ENCODE measurements around the gene MISP3. TPM values are rescaled to one million over a fixed set of nuclear protein-coding genes. Genes with fewer than 3 reads are reported as not detected.

MISP3 gene
- total and polyA plus RNA-seq, 9 of the 15 experiments (the other 6 are each of a cell fraction or from before 2014, with no cell fraction given): 0.25 to 5.6 (median 1.6) TPM

DNA sequence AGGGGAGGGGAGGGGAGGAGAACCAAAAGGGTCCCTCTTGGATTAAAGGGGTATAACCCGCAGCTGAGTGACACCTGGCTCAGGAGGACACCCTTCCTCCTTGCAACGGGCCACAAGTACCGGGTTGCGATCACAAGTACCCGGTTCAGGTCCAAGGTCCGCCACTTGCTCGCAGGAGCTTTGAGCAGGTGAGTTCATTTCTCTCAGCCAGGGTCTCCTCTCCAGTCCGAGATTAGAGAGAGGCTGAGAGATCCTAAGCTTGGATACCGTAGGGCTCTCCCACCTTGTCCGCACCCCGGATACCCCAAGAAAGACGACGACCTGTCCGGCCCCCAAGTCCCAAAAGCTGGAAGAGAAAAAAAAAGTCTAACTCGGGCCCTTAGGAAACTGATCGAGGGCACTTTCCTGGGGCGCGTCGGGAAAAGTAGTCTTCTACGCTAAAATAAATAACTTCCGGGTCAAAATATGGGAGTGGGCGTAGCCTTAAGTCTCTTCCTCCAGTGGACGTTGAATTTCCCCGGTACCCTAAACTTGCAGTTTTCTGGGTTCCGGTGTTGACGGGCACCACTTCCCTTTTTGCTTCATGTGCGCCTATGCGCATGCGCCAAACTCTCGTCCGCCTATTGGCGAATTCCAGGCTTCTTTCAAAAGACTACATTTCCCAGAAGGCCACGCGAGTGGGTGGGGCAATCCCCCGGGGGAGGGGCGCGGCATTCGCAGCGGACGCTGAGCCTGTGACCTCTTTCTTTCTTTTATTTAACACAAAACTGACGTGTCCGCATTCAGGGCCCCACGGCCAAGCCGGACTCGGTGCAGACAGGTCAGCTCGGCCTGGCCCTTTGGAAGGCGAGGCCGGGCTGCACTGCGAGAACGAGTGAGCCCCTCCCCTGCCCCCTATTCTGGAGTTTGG is 8.6 kb downstream of the MISP3 start (continued):
- TF ChIP-seq, protein P1, sequence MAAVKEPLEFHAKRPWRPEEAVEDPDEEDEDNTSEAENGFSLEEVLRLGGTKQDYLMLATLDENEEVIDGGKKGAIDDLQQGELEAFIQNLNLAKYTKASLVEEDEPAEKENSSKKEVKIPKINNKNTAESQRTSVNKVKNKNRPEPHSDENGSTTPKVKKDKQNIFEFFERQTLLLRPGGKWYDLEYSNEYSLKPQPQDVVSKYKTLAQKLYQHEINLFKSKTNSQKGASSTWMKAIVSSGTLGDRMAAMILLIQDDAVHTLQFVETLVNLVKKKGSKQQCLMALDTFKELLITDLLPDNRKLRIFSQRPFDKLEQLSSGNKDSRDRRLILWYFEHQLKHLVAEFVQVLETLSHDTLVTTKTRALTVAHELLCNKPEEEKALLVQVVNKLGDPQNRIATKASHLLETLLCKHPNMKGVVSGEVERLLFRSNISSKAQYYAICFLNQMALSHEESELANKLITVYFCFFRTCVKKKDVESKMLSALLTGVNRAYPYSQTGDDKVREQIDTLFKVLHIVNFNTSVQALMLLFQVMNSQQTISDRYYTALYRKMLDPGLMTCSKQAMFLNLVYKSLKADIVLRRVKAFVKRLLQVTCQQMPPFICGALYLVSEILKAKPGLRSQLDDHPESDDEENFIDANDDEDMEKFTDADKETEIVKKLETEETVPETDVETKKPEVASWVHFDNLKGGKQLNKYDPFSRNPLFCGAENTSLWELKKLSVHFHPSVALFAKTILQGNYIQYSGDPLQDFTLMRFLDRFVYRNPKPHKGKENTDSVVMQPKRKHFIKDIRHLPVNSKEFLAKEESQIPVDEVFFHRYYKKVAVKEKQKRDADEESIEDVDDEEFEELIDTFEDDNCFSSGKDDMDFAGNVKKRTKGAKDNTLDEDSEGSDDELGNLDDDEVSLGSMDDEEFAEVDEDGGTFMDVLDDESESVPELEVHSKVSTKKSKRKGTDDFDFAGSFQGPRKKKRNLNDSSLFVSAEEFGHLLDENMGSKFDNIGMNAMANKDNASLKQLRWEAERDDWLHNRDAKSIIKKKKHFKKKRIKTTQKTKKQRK (IDR thresholded peaks at IDR 0.05; ENCODE audit: borderline replicate concordance, low read depth, low read length): no peak
- peak; percentile 63; the same call in 1 of the 2 replicates for TF ChIP-seq DIDO1 (tag; IDR thresholded peaks at IDR 0.05; ENCODE audit: low read depth)
- TF ChIP-seq MBD1 (CRISPR knock-in tag; IDR thresholded peaks at IDR 0.05): no peak
- no peak for TF ChIP-seq ZNF124 (CRISPR knock-in tag; IDR thresholded peaks at IDR 0.05)
- no peak for TF ChIP-seq BHLHE40 (IDR thresholded peaks at IDR 0.05; ENCODE audit: low read length)
- no peak for TF ChIP-seq BRF1 (IDR thresholded peaks at IDR 0.05; ENCODE audit: borderline replicate concordance, extremely low read depth, insufficient read length)
- no peak for TF ChIP-seq CBFA2T2 (conservative IDR thresholded peaks at IDR 0.05)
- TF ChIP-seq ZNF436 (CRISPR knock-in tag; IDR thresholded peaks at IDR 0.05): no peak
- no peak for TF ChIP-seq MEF2D (tag; conservative IDR thresholded peaks at IDR 0.05; ENCODE audit: low read depth)
- no peak for TF ChIP-seq MXI1 (IDR thresholded peaks at IDR 0.05; ENCODE audit: low read depth, low read length)
- TF ChIP-seq, protein P2, sequence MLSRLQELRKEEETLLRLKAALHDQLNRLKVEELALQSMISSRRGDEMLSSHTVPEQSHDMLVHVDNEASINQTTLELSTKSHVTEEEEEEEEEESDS (CRISPR knock-in tag; IDR thresholded peaks at IDR 0.05): no peak
- TF ChIP-seq ZBED1 (IDR thresholded peaks at IDR 0.05): no peak
- TF ChIP-seq KAT8 (IDR thresholded peaks at IDR 0.05; ENCODE audit: low read depth): no peak
- TF ChIP-seq POLR3G (IDR thresholded peaks at IDR 0.05; ENCODE audit: extremely low read depth, insufficient read length, insufficient replicate concordance): no peak
- no peak for TF ChIP-seq ZNF785 (CRISPR knock-in tag; IDR thresholded peaks at IDR 0.05)
- TF ChIP-seq CBX5 (IDR thresholded peaks at IDR 0.05; ENCODE audit: borderline replicate concordance, low read depth): 0 out of 2 replicates have a peak, but pooled peaks have one; percentile 14
- TF ChIP-seq CBX2 (IDR thresholded peaks at IDR 0.05; ENCODE audit: insufficient read depth, low read length, poor library complexity, severe bottlenecking): no peak
- no peak for TF ChIP-seq GATA2 (CRISPR knock-in tag; IDR thresholded peaks at IDR 0.05)
- TF ChIP-seq YY1 (IDR thresholded peaks at IDR 0.05; ENCODE audit: borderline replicate concordance in 1 of 3, control insufficient read depth in 1 of 3, extremely low read depth in 1 of 3, insufficient read depth in 3 of 3, insufficient read length in 1 of 3, insufficient replicate concordance in 2 of 3, low read depth in 1 of 3, low read length in 2 of 3): peak in 2 of 3 experiments; percentile 20 to 59
- TF ChIP-seq CREB1 (IDR thresholded peaks at IDR 0.05): peak; percentile 67
- peak; percentile 75; the same call in 1 of the 2 replicates for TF ChIP-seq CREB1 (CRISPR knock-in tag; IDR thresholded peaks at IDR 0.05)
- no peak for TF ChIP-seq PPARD (CRISPR knock-in tag; IDR thresholded peaks at IDR 0.05)
- TF ChIP-seq EP400 (IDR thresholded peaks at IDR 0.05): peak; percentile 41; the same call in 1 of the 2 replicates
- no peak for TF ChIP-seq ZNF507 (tag; conservative IDR thresholded peaks at IDR 0.05)
